ENCODE data around the gene PDE3A. TPM values are rescaled to one million over a fixed set of nuclear protein-coding genes. Genes with fewer than 3 reads are reported as not detected.
"Not testable (repeated sequence)": the region's sequence is repeated elsewhere in the genome, so short reads cannot be mapped to it uniquely, and the experiment has no call there.

Gene PDE3A
- total RNA-seq = not detected in 2 replicates

GRCh38 chr12:20368114-20368650 is at the start of gene PDE3A:
PDE3A (plus strand) TSS chr12:20368537; CDS start chr12:20369285, 748 bp downstream.
- intact Hi-C loops (cut with micrococcal nuclease) = no loop called here

DNA sequence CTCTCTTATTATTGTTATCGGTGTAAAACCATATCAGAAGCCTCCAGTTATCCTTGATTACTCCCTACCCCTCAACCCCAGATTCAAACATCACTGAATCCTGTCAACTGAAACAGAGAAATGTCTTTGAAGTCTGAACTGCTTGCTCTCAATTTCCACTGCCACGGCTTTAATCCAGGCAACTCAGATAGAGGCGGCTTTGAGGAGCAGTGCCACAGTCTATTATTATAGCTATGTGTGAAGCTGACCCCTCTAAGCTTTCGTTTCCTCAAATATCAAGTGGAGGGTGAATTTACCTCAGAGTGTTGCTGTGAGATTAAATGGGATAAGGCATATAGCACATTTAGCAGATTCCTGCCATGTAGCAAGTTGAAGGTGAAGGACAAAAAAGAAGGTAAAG is 49.0 kb upstream of the PDE3A start:
- intact Hi-C loops (cut with micrococcal nuclease) = no loop called here

DNA sequence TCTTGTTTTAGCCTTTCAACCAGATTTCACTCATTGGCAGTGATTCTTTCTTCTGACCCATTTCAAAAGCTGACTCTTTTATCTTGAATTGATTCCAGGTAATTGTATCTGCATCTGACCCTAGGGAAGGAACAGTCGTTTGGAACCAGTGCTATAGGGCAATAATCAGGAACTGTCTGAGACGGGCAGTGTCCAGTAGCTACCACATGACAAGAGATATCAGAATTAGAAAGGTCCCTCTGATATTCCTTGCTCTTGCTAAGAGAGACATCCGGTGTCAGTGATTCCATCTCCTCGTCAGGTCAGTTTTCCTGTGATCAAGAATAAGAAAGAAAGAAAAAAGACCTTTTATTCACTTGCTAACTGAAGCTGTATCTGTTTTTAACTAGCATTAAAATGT is 47.8 kb upstream of the PDE3A start:
- intact Hi-C loops (cut with micrococcal nuclease) = no loop called here

- intact Hi-C loops (cut with micrococcal nuclease) = not testable (repeated sequence)
Observed at GRCh38 chr12:20330826-20331505, 37.4 kb upstream of the PDE3A start.

- intact Hi-C loops (cut with micrococcal nuclease) = no loop called here
Observed at GRCh38 chr12:20339060-20339459, 29.3 kb upstream of the PDE3A start.

GRCh38 chr12:20342111-20342510 is 26.2 kb upstream of the PDE3A start:
- intact Hi-C loops (cut with micrococcal nuclease) = no loop called here

- intact Hi-C loops (cut with micrococcal nuclease) = no loop called here
Observed at GRCh38 chr12:20345866-20346265, 22.5 kb upstream of the PDE3A start.

DNA sequence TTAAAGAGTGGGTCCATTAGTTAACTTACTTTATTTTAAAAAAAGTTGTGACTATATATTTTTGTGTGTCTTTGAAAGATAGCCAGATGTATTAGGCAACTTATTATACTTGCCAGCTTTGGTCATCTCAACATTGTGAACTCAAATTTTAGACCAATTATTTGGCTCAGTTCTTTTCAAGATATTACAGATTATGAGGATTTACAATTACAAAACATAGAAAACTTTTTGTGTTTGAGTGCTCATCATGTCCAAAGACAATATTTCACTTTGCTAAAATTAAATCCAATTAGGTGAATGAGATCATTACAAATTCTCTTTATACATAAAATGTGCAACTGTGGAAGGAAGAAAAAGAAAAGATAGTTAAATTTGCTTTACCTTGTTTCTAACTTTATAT is 18.3 kb upstream of the PDE3A start:
- intact Hi-C loops (cut with micrococcal nuclease) = no loop called here

- intact Hi-C loops (cut with micrococcal nuclease) = no loop called here
Observed at GRCh38 chr12:20350495-20350894, 17.8 kb upstream of the PDE3A start.

DNA sequence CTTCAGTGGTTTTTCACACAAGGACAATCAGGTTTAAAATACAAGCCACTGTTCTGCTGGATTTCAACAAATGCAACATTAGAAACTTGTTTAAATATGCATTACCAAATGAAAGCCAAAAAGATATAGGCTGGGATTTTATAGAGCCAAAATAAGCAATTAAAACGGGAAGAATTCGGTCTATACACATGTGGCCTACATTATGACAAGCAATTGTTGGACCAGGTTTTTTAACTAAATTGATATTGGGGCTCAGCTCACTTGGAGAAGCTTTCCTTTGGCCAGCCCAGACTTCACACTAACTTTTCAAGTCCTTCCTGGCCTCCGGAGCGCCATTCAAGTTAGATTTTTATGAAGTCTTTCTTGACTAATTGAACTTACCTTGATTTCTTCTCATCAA is 16.9 kb upstream of the PDE3A start:
- intact Hi-C loops (cut with micrococcal nuclease) = no loop called here

DNA sequence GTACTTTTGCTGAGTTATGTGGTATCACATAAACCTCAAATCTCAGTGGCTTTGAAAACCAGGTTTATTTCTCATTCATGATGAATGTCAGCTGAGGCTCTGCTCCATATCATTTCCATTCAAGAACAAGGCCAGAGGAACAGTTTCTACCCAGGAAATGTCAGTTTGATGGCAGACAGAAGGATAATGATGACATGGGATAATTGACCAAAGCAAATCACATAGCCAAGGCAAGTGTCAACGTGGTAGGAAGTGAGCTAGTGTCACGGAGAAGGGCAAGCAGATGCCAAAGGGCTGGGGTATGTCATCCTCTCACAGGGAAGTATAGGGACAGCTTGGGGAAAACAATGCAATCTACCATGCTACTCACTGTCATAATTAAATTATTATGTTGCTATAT is 12.3 kb upstream of the PDE3A start:
- intact Hi-C loops (cut with micrococcal nuclease) = no loop called here

DNA sequence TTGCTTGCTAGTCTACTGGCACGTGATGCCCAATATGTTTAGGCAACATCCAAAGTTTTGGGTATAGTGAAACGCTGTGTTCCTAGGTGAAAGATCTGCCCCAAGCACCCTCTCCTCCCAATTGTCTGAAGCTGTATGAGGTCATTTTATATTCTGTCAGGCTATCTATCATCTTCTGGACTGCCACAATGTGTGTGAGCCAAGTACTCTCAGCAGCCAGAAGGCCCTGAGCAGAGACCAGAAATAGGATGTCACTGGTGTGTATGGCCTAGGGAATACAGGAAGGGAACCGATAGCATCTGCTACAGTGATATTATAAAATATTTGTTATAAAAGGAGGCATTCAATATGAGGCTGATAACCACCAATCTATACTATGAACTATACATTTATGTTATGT is 7.9 kb upstream of the PDE3A start:
- intact Hi-C loops (cut with micrococcal nuclease) = no loop called here

DNA sequence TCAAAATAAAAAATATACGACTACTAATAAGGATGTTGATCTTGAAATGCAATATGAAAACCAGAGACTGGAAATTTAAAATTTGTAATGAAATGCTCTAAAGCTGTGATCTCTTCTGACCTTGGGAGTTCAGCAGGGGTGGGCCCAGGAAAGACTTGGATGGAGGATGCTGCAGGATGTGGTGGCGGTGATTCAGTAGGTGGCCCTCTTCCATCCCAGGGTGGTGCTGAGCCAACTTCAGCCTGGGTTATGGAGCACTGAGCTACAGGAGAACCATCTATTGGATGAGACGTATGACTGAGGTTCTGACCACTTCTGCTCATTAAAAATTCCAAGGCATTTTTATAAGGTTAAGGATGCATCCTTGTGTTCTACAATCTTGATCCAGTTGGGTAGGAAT is 6.9 kb upstream of the PDE3A start:
- intact Hi-C loops (cut with micrococcal nuclease) = no loop called here

GRCh38 chr12:20364501-20364900 is 3.8 kb upstream of the PDE3A start:
- intact Hi-C loops (cut with micrococcal nuclease) = no loop called here

DNA sequence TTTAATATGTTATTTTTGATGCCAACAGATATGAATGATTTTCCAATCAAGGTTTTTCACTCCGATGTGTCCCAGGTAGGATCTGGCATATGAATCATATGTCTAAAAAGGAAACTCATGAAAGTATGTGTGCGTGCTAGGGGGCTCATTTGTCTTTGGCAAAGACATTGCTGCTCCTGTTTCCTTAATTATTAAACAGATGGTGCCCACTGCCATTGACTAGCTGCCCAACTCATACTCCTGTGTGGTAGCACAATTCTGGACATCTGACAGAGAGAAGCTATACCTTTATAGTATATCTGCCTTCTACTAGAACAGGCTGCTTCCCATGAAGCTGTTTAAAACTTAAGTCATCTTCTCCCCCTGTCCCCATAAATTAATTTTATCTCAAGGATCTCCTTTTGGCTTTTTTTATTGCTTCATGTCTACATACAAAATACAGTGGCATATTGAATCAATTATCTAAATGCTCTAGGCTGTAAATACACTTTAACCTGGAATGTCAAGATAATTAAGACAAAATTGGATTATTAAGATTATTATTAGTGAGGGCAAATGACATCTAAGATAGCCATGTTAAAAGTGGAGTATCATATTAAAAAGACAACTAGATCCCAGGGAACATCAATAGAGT is 1.4 kb upstream of the PDE3A start:
- intact Hi-C loops (cut with micrococcal nuclease) = no loop called here

- intact Hi-C loops (cut with micrococcal nuclease) = no loop called here
Observed at GRCh38 chr12:20367583-20368113, 689 bp upstream of the PDE3A start.

DNA sequence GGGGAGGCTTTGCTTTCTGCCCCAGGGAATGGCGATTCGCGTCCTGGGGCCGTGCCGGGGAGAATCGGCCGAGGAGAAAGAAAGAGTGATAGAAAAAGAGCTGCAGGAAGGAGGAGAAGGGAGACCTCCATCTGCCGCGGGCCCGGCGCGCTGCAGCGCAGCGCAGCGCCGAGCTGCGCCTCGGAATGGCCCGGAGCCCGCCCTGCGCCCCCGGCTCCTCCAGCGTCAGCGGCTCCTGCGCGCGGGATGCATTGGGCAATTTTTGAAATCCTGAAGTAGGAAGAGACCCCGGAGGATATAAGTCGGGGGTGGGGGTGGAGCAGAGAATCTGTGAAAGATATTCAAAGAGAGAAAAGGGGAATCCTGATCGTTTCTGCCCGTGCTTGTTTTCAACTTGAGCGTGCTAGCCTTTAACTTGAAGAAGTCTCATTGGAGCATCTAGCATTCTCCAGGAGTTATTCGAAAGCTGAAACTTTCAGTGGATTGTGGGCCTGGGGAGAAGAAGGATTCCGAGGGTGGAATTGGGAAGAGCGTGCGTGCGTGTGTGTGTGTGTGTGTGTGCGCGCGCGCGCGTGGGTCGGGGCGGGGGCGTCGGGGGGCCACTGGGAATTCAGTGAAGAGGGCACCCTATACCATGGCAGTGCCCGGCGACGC is 441 bp downstream of the PDE3A start:
- intact Hi-C loops (cut with micrococcal nuclease) = no loop called here

DNA sequence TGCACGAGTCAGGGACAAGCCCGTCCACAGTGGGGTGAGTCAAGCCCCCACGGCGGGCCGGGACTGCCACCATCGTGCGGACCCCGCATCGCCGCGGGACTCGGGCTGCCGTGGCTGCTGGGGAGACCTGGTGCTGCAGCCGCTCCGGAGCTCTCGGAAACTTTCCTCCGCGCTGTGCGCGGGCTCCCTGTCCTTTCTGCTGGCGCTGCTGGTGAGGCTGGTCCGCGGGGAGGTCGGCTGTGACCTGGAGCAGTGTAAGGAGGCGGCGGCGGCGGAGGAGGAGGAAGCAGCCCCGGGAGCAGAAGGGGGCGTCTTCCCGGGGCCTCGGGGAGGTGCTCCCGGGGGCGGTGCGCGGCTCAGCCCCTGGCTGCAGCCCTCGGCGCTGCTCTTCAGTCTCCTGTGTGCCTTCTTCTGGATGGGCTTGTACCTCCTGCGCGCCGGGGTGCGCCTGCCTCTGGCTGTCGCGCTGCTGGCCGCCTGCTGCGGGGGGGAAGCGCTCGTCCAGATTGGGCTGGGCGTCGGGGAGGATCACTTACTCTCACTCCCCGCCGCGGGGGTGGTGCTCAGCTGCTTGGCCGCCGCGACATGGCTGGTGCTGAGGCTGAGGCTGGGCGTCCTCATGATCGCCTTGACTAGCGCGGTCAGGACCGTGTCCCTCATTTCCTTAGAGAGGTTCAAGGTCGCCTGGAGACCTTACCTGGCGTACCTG is 1.1 kb downstream of the PDE3A start:
- intact Hi-C loops (cut with micrococcal nuclease) = no loop called here

DNA sequence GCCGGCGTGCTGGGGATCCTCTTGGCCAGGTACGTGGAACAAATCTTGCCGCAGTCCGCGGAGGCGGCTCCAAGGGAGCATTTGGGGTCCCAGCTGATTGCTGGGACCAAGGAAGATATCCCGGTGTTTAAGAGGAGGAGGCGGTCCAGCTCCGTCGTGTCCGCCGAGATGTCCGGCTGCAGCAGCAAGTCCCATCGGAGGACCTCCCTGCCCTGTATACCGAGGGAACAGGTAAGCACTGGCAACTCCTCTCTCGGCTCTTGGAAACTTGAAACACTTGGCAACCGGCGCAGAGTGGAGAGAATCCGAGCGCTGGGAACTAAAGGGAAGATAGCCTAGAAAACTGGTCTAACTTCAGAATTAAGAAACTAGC is 1.7 kb downstream of the PDE3A start:
- intact Hi-C loops (cut with micrococcal nuclease) = no loop called here

DNA sequence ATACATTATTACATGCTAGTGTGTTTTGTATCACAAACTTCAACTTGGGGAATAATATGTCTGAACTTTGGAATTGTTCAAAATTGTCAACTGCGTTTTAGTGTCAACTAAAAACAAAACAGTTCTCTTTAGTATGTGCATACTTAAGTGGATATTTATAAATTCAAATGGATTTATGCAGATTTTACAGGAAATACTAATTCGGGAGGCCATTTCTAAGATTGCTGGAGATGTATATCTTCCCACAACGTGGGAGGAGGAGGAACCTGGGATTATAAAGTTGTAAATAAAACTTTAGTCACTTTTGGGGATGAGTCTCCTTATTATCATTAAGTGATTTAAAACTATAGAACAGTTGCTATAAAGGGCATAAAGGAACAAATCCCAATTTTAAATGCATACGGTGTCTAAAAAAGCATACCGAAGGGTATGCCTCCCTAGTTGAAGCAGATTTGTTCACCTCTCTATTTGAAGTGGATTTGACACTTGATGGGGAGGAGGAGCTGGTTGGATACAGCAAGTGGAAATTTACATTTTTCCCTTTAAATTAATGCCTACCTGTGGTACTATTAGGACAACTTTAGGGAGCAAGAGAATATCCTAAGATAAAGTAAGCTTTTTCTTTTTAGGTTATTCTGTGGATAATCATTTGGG is 2.7 kb downstream of the PDE3A start:
- intact Hi-C loops (cut with micrococcal nuclease) = no loop called here
